ENCODE results near the gene RAC3.

The RAC3 gene

GRCh38 chr17:82063424-82064415, 32.2 kb downstream of the RAC3 start:
- DNase-seq (ENCODE audit: extremely low spot score, insufficient read length, low read depth) = no peak
- FAIRE-seq = no peak

- FAIRE-seq = no peak
- no peak for DNase-seq (ENCODE audit: extremely low spot score, insufficient read length, low read depth)
These were observed 33.1 kb downstream of the RAC3 start for GRCh38 chr17:82064433-82065192.

GRCh38 chr17:82065193-82065637, 33.7 kb downstream of the RAC3 start:
- FAIRE-seq = no peak
- DNase-seq (ENCODE audit: extremely low spot score, insufficient read length, low read depth) = no peak

GRCh38 chr17:82065638-82066303, 34.3 kb downstream of the RAC3 start, which contains the start of gene DUS1L:
TSS of gene DUS1L (minus strand) at chr17:82065804. CDS start at chr17:82065059, 745 bp downstream.
- FAIRE-seq = no peak
- peak; percentile 84 for DNase-seq (ENCODE audit: extremely low spot score, insufficient read length, low read depth)

GRCh38 chr17:82070611-82071010, 39.1 kb downstream of the RAC3 start:
- FAIRE-seq (no peak), DNase-seq (ENCODE audit: extremely low spot score, insufficient read length, low read depth) (no peak)

- FAIRE-seq (no peak), DNase-seq (ENCODE audit: extremely low spot score, insufficient read length, low read depth) (no peak)
These were observed 41.3 kb downstream of the RAC3 start for GRCh38 chr17:82072827-82073226.

- no peak for DNase-seq (ENCODE audit: extremely low spot score, insufficient read length, low read depth)
These were observed 42.0 kb downstream of the RAC3 start for GRCh38 chr17:82073446-82073845.

GRCh38 chr17:82076018-82076784, 44.7 kb downstream of the RAC3 start:
- DNase-seq (ENCODE audit: extremely low spot score, insufficient read length, low read depth) (no peak), FAIRE-seq (no peak)

More at GRCh38 chr17:82073446-82073845, 42.0 kb downstream of the RAC3 start:
- FAIRE-seq = no peak

GRCh38 chr17:82076785-82077591, 45.5 kb downstream of the RAC3 start:
- FAIRE-seq = no peak

GRCh38 chr17:82077617-82078358, 46.3 kb downstream of the RAC3 start:
- FAIRE-seq (no peak), DNase-seq (ENCODE audit: extremely low spot score, insufficient read length, low read depth) (no peak)

More at GRCh38 chr17:82076785-82077591, 45.5 kb downstream of the RAC3 start:
- no peak for DNase-seq (ENCODE audit: extremely low spot score, insufficient read length, low read depth)

- no peak for FAIRE-seq
- DNase-seq (ENCODE audit: extremely low spot score, insufficient read length, low read depth) = no peak
These were observed 47.0 kb downstream of the RAC3 start for GRCh38 chr17:82078433-82078832.

- FAIRE-seq = no peak
- DNase-seq (ENCODE audit: extremely low spot score, insufficient read length, low read depth) = no peak
These were observed 47.7 kb downstream of the RAC3 start for GRCh38 chr17:82079001-82079677.

GRCh38 chr17:82080048-82080788, 48.7 kb downstream of the RAC3 start:
- FAIRE-seq = no peak
- no peak for DNase-seq (ENCODE audit: extremely low spot score, insufficient read length, low read depth)

- DNase-seq (ENCODE audit: extremely low spot score, insufficient read length, low read depth) (no peak), FAIRE-seq (no peak)
These were observed 49.4 kb downstream of the RAC3 start for GRCh38 chr17:82080789-82081464.

GRCh38 chr17:82081546-82081945, 50.1 kb downstream of the RAC3 start:
- DNase-seq (ENCODE audit: extremely low spot score, insufficient read length, low read depth) (no peak), FAIRE-seq (no peak)

GRCh38 chr17:82081966-82082365, 50.5 kb downstream of the RAC3 start:
- no peak for FAIRE-seq
- DNase-seq (ENCODE audit: extremely low spot score, insufficient read length, low read depth) = no peak
